HG03354 (cell line): ENCODE data around the gene INAFM1.
A peak's percentile ranks its signal among the peaks of the same experiment; 100 is the strongest.
"Not testable (repeated sequence)": the region's sequence is repeated elsewhere in the genome, so short reads cannot be mapped to it uniquely, and the experiment has no call there.

Source experiments
- ATAC-seq: cut with Tn5 transposase; IDR thresholded peaks from one replicate; pipeline ENCODE4 v1.9.1; 2021; ENCODE audit warnings: mild to moderate bottlenecking; ENCODE audit not compliant: unreplicated experiment, poor library complexity, severe bottlenecking

Gene INAFM1

DNA sequence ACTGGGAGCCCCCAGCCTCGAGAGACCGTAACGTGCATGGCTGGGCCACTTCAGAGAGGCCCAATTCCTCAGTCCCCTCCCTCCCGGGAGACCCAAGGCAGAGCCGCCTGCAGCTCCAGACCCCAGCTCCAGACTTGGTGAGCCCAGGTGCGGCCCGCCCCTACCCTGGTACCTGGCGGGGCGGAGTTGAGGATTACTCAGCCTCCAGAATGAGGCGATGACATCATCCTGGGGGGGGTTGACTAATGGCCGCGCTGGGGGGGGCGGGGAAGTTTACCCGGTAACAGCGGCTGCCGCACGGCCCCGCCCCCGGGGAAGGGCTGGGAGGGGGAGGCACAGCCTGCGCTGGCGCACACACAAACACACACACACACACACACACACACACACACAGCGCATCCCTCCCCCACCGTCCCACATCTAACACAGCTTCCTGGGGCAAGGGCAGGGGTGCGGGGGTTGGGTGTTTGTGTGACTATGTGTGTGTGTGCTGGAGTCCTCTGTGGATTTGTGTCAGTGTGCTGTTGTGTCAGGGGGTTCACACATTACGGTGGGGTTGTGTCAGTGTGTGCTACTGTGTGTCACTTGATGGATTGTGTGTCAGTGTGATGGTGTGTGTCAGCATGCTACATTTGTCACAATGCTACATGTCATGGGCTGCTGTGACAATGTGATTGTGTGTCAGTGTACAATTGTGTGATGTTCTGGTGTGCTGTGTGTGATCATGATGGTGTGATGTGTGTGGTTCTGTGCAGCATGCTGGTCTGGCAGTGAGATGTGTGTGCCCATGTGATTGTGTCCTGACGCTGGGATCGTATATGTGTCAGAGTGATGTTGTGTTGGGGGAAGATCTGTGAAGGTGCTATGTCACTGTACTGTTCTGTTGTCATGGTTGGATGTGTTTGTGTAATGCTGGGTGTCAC is 33.4 kb upstream of the INAFM1 start:
- ATAC-seq, result no peak

DNA sequence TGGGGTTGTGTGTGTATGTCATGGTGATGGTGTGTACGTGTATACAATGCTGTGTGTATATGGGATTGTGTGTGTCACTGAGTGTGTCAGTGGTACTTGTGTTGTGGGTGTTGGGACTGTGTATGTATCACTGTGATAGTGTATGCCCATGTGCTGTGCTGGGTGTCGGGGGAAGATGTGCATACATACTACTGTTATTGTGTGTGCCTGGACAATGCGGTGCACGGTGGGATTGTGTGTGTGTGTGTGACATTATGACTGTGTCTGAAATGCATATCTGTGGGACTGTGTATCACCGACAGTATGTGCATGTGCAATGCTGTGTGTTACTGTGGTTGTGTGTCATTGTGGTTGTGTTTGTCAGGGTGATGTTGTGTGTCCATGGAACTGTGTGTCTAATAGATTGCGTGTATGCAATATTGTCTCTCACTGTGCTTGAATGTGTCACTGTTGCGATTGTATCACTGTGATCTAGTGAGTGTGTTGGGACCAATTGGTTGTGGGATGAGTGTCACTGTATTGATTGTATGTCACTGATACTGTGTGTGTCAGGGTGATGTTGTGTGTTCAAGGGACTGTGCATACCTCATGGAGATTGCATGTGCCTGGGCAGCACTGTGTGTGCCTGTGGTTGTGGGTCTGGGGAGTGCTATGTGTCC is 32.6 kb upstream of the INAFM1 start:
- no peak for ATAC-seq

DNA sequence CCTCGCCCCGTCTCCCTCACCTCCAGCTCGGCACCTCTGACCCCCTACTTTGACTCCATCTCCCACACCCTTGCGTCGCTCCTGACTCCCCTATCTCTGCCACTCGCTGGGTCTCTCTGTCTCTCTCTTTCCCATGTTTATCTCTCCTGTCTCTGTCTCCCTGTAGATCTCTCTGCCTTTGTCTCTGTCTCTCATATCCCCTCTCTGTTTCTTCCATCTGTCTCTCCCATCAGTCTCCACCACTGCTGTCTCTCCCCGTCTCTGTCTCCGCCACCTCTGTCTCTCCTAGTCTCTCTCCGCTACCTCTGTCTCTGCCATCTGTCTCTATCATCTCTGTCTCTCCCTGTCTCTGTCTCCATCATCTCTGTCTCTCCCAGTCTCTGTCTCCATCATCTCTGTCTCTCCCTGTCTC is 31.3 kb upstream of the INAFM1 start:
- no peak for ATAC-seq

DNA sequence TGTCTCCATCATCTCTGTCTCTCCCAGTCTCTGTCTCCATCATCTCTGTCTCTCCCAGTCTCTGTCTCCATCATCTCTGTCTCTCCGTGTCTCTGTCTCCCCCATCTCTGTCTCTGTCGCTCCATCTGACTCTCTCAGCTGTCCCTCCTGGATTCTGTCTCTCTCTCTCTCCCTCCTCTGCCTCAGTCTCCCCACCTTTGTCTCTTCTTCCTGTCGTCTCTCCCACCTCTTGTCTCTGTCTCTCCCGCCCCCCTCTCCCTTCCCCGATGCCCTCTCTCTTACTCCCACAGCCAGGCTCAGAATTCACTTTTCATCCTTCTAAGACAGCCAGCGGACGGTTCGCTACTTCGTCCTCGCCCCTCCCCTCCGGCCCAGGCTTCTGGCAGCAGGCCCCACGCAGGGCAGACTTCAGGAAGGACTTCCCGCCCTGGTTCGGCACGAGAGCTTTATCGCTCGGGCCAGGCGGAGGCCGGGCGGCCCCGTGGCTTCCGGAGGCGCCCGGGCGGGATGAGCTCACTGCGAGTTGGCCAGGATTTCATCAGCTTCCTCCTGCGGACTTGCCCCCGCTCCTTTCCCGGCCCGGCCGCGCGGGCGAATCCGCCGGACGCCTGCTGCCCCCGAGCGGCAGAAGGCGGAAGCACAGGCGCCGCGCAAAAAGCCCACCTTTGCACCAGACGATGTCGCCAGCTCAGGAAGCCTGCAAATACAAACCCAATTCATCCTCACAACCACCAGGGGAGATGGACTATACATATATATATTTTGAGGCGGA is 30.7 kb upstream of the INAFM1 start:
- peak; percentile 69 for ATAC-seq

DNA sequence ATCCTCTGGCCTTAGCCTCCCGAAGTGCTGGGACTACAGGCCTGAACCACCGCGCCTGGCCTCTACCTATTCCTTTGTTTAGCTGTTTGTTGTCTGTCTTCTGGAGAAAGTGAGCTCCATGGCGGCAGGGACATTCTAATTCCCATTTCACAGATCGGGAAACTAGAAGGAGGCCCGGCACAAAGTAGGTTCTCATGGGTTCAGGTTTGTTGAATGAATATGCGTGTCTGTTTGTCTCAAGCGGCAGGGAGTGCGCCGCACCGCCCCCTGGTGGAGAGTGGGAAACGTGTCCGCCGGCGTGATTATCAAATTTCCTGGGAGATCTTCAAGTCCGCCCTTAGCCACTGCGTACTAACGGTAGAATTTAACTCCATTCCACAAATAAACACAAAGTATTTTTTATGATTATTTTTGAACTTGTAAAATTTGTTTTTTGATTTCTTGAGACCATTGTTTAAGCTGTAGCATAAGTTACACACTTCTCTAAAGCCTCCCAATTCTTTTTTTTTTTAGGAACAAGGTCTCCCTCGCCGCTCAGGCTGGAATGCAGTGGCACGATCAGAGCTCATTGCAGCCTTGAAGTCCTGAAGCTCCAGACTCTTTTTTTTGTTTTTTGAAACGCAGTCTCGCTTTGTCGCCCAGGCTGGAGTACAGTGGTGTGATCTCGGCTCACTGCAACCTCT is 27.2 kb upstream of the INAFM1 start:
- no peak for ATAC-seq

DNA sequence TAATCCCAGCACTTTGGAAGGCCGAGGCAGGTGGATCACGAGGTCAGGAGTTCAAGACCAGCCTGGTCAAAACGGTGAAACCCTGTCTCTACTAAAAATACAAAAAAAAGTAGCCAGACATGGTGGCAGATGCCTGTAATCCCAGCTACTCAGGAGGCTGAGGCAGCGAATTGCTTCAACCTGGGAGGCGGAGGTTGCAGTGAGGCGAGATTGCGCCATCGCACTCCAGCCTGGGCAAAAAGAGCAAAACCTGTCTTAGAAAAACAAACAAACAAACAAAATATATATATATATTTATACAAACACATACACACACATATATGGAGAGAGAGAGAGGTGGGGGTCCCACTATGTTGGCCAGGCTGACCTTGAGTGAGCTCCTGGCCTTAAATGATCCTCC is 21.7 kb upstream of the INAFM1 start:
- not testable (repeated sequence) for ATAC-seq

DNA sequence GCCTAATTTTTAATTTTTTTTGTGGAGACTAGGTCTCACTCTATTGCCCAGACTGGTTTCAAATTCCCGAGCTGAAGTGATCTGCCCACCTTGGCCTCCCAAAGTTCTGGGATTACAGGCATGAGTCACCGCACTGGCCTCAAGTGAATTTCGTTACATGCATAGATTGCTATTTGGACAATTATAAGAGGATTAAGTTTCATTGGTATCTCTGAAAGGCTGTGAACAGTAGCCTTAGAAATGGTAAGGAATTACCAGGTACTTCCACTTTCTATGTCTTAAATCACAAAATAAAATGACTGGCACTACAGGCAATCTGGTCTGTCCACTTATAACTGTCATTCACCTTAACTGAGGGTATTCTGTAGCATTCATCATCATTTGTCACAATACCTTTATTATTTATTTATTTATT is 21.2 kb upstream of the INAFM1 start:
- no peak for ATAC-seq

DNA sequence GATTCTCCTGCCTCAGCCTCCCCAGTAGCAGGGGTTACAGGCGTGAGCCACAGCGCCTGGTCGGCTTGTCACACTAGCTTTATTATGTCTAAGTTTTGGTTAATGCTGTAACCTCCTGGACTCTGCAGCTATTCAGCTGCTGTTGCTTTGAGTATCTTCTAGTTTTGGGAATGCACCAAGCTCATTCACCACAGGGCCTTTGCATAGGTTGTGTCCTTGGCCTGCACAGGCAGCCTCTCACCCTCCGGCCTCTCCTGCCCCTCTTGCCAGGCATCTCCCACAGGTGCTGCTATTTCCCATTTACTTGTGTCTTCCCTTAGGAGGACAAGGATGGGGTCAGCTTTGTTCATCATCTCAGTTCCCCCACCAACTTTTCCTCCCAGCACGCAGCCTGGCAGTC is 20.7 kb upstream of the INAFM1 start:
- ATAC-seq, result no peak

DNA sequence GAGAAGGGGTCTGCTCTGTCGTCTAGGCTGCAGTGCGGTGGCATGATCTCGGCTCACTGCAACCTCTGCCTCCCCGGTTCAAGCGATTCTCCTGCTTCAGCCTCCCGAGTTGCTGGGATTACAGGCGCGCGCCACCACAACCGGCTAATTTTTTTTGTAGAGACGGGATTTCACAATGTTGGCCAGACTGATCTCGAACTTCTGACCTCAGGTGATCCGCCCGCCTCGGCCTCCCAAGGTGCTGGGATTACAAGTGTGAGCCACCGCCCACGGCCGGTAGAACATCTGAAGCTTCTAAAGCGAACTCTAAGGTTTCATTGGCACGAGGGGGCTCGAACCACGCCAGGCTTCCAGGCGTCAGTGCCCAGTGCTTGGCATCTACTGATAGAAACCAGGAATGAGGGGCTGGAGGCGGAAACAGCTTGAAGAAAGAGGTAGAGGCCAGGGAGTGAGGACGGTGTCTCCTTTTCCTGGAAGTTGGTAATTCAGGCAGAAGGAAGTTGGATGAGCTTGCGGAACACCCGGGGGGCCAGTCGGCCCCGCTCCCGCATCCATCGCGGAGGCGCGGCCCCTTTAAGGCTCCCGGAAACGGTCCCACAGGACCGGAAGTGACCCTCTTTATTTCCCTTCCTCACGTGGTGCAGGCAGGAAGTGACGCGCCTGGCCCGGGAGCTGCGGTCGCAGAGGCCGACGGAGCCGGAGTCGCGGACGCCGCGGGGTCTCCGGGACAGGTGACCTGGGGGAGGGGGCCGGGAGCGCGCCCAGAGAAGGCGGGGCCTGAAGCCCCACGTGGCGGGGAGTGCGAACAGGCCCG is 18.6 kb upstream of the INAFM1 start, which contains the start of gene CCDC9:
Gene CCDC9 (plus strand): TSS at position 647 of the 814 bp plus-strand sequence. CDS start 1,876 bp downstream, outside the sequence.
- peak; percentile 51 for ATAC-seq

DNA sequence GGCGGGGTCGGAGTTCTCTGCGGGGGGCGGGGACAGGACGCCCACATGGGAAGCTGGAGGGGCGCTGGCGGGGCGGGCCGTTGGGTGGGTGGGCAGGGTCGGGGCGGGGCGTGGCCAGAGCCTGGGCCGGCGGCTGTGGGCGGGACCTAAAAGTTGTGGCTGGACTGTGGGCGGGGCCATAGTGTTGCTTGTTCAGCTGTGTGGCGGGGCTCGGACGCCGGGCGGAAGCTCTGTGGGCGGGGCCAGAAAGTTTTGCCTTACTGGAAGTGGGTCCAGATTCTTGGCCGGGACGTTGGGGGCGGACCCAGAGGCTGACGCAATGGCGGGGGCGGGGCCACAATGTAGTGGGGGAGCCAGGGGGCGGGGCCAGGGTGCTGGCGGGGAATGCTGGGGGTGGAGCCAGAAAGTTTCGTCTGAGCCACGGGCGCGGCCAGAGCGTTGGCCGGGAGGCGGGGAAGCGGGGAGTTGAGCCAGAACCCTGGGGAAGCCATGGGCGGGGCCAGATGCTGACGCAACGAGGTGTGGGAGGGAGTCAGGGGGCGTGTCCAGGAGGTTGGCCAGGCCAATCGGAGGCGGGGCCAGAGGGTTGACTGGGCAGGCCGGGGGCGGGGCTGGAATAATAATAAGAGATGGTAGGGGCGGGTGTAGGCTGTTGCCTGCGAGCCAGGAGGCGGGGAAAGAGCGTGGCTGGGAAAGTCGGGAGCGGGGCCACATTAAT is 17.8 kb upstream of the INAFM1 start:
- ATAC-seq, result peak; percentile 77

DNA sequence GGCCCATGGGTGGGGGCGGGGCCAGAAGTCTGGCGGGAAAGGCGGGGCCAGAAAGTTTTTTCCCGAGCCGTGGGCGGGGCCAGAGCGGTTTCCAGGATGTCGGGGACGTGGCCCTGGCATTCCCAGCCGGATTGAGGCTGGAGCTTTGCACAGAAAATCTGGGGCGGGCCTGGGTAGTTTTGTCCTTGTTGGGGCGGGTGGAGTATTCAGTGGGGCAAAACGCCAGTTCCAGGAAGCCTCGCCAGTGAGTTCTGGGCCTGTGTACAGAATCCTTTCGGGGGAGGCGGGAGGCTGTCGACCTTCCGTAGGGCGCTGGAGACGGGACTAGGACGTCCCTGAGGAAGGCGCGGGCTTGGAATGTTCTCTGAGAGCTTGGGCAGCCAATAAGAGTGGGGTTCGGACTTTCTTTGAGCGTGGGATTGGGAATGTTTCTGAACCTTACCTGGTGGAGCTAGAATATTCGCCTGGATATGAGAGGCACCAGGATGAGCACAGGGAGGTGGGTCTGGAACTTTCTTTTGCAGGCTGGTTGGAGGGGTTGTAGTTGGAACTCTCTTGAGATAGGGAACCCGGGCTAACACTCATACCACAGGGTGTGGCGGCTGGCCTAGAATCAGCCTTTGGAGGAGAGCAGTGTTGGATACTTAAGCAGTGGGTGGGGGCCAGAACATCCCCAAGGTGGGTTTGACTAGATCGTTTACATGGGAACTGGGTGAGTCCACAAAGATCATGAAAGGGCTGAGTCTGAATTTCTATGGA is 17.1 kb upstream of the INAFM1 start:
- no peak for ATAC-seq

DNA sequence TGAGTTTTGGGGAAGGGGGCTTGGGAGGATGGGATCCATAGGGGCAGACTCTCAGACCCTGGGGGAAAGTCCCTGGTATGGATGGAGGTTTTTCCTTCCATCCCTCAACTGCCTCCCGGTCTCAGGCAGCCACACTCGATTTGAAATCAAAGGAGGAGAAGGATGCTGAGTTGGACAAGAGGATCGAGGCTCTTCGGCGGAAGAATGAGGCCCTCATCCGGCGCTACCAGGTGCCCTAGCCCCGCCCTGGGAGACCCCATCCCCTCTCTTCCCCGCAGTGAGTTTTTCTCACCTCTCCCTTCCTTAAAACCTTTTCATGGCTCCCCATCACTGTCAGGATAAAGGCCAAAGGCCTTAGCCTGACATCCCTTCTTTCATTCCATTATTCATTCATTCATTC is 16.3 kb upstream of the INAFM1 start:
- ATAC-seq, result no peak

DNA sequence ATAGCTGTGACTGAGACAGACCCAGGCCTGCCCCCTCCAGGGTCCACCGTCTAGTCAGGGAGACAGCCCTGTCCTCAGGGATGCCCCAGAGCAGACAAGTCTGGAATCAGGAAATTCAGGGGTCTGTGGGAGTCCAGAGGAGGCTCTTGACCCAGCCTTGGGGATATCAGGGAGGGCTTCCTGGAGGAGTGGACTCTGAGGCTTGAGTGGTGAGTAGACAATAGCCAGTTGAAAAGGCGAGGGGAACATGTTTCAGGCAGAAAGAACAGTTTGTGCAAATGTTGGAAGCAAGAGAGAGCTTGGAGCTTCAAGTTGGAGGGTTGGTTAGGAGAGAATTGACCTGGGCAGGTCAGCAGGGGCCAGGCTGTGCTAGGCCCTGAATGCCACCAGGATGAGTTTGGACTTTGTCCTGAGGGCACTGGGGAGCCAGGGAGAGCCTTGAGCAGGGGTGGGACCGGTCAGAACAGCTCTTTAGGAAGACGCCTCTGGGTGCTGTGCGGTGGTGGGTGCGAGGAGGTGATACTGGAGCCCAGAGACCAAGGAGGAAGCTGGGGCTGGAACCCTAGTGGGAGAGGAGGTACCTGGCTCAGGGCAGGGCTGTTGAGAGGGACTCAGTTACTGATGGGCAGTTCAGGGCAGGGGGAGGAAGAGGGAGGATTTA is 15.7 kb upstream of the INAFM1 start:
- no peak for ATAC-seq

DNA sequence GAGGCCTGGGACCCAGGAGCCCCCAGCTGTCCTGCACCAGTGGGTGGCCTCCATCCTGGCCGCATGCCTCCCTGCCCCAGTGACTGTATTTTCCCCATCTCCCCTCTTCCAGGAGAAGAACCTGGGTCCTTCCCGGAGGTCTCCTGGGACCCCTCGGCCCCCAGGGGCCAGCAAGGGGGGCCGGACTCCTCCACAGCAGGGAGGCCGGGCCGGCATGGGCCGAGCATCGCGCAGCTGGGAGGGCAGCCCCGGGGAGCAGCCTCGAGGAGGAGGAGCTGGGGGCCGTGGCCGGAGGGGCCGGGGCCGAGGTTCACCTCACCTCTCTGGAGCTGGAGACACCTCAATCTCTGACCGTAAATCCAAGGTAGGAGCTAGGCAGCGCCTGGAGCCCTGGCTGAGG is 14.2 kb upstream of the INAFM1 start:
- no peak for ATAC-seq

DNA sequence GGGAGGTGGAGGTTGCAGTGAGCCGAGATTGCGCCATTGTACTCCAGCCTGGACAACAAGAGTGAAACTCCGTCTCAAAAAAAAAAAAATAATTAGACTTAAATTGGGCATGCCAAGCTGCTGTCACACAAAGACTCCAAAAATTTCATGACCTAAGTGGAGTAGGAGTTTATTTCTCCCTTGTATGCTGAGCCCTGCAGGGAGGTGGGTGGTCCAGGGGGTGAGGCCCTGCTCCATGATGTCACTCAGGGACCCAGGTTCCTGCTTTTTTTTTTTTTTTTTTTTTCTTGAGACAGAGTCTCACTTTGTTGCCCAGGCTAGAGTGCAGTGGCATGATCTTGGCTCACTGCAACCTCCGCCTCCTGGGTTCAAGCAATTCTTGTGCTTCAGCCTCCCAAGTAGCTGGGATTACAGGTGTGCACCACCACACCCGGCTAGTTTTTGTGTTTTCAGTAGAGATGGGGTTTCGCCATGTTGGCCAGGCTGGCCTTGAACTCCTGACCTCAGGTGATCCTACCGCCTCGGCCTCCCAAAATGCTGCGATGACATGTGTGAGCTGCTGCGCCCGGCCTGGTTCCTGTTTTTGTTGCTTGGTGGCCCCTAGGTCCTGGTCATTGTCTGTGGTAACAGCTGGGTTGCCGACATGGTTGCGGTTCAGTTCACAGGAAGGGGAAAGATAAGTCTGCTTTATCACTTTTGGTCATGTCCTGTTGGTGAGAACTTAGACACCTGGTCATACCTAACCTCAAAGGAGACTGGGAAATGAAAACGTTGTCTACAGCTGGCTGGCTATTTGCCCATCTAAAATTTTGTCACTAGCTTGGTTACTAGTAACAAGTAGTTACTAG is 12.5 kb upstream of the INAFM1 start:
- peak; percentile 72 for ATAC-seq

DNA sequence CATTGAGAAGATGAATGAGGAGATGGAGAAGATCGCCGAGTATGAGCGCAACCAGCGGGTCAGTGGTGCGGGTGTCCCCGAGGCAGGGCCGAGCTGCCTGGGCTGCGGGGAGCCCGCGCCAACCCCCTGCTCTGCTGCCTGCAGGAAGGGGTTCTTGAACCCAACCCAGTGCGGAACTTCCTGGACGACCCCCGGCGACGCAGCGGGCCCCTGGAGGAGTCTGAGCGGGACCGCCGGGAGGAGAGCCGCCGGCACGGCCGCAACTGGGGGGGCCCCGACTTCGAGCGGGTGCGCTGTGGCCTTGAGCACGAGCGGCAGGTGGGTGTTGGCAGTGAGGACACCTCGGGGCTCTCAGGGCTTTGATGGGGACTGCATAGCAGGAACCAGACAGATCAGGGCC is 10.1 kb upstream of the INAFM1 start:
- no peak for ATAC-seq
